ENCODE results near the gene ADAM22.
A peak's percentile ranks its signal among the peaks of the same experiment; 100 is the strongest.
"Not testable (repeated sequence)": the region's sequence is repeated elsewhere in the genome, so short reads cannot be mapped to it uniquely, and the experiment has no call there.

ADAM22 gene

DNA sequence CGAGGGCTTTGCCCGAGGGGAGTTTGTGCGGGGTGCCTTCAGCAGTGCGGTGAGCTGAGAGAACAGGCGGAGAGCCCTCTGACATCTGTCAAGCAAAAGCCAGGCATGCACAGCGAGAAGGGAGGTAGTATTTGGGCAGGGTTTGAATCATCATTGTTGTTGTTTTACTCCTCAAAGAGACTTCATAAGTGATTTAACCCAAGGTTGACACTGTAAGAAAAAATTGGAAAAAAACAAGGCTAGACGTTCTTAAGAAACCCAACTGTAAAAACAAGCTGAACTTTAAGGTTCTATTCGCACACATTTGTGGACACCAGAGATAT, 1.3 kb downstream of the ADAM22 start:
- peak overlapping the region; percentile 63 for H3K4me3 ChIP-seq (ENCODE audit: low read length)

DNA sequence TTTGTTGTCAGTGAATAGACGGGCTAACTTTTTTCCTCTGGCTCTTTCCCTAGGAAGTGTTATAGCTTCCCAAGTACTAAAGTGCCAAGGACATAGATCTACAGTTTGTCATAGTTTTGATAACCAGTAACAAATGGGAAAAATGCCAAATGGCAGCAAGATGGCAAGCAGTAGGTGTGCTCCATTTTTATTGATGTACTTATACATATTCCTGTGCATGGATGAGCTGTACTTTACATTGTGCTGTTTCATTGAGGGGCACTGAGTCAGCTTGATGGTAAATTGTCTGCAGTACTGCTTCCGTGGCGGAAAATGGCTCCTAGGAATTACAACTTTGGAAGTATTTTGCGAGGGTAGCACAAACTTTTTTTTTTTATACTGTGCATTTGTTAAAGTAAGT, 7.1 kb downstream of the ADAM22 start:
- no peak for DNase-seq (ENCODE audit: low read depth)
- TF ChIP-seq, protein P1, sequence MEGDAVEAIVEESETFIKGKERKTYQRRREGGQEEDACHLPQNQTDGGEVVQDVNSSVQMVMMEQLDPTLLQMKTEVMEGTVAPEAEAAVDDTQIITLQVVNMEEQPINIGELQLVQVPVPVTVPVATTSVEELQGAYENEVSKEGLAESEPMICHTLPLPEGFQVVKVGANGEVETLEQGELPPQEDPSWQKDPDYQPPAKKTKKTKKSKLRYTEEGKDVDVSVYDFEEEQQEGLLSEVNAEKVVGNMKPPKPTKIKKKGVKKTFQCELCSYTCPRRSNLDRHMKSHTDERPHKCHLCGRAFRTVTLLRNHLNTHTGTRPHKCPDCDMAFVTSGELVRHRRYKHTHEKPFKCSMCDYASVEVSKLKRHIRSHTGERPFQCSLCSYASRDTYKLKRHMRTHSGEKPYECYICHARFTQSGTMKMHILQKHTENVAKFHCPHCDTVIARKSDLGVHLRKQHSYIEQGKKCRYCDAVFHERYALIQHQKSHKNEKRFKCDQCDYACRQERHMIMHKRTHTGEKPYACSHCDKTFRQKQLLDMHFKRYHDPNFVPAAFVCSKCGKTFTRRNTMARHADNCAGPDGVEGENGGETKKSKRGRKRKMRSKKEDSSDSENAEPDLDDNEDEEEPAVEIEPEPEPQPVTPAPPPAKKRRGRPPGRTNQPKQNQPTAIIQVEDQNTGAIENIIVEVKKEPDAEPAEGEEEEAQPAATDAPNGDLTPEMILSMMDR (conservative IDR thresholded peaks at IDR 0.05; ENCODE audit: low read length): no peak
- H3K4me3 ChIP-seq (ENCODE audit: low read length): no peak overlapping the region

More for the DNA sequence above, 1.3 kb downstream of the ADAM22 start:
- DNase-seq (ENCODE audit: low read depth): no peak
- TF ChIP-seq, protein P1 (conservative IDR thresholded peaks at IDR 0.05; ENCODE audit: low read length): no peak

DNA sequence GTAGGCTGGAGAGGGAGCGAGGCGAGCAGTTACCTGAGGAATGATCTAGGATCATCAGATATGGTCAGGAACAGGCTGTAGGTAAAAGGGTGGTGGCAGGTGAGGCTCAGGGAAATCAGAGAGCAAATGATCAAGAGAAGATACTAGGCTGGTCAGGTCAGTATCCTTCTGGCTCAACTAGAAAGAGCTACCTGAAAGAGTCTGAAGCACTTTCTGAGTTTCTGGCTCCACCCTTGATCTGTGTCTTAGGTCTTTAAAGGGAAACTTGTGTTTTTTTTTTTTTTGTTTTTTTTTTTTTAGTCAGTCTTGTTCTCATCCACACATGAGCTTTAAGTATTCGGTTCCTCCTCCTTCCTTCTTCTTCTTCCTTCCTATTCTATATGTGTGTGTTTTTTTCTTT, 10.5 kb downstream of the ADAM22 start:
- no peak overlapping the region for H3K4me3 ChIP-seq (ENCODE audit: low read length)
- no peak for DNase-seq (ENCODE audit: low read depth)
- TF ChIP-seq, protein P1 (conservative IDR thresholded peaks at IDR 0.05; ENCODE audit: low read length): no peak

DNA sequence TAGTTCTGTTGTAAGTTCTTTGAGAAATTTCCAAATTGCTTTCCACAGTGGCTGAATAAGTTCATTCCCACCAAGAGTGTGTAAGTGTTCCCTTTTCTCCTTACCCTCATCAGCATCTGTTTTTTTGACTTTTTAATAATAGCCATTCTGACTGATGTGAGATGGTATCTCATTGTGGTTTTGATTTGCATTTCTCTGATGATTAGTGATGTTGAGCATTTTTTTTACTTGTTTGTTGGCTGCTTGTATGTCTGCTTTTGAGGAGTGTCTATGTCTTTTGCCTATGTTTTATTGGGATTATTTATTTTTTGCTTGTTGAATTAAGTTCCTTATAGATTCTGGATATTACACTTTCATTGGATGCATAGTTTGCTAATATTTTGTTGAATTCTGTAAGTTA, 11.9 kb downstream of the ADAM22 start:
- not testable (repeated sequence) for H3K4me3 ChIP-seq (ENCODE audit: low read length); DNase-seq (ENCODE audit: low read depth)

DNA sequence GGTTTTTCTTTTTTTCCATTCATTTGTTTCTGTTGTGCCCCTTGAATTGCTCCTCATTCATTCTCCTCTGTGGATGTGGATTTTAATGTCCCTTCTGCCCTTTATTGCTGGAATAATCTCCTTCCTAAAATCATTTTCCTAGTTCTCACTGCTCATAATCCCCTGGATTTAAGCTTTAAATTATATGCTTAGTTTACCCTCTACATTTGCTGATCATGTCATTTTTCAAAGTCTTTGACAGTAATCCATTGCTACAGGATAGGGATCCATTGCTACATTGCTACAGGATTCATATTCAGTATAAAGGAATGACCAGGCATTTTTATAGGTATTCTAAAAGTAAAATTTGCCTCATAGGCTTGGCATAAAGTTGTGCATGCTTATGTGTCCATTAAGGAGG, 14.3 kb downstream of the ADAM22 start:
- no peak for DNase-seq (ENCODE audit: low read depth)
- H3K4me3 ChIP-seq (ENCODE audit: low read length): no peak overlapping the region
- TF ChIP-seq, protein P1 (conservative IDR thresholded peaks at IDR 0.05; ENCODE audit: low read length): no peak

DNA sequence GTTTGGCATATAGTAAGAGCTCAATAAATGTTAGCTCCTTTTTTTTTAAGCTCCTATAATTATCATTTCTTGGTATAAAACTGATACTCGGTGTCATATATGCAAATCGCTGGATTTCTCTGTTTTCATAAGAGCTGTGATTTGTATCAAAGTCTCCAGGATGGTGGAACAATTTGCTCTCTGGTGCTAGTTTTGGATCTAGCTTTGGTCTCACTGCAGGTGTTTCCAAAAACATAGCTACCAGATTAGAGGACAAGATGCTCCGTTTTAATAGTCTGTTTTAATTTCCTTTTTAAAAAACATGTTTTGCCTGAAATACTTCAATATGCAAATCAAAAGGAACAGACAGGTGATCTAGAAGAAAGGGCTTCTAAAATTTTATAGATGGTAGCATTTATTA, 25.3 kb downstream of the ADAM22 start:
- no peak for DNase-seq (ENCODE audit: low read depth)
- TF ChIP-seq, protein P1 (conservative IDR thresholded peaks at IDR 0.05; ENCODE audit: low read length): no peak

DNA sequence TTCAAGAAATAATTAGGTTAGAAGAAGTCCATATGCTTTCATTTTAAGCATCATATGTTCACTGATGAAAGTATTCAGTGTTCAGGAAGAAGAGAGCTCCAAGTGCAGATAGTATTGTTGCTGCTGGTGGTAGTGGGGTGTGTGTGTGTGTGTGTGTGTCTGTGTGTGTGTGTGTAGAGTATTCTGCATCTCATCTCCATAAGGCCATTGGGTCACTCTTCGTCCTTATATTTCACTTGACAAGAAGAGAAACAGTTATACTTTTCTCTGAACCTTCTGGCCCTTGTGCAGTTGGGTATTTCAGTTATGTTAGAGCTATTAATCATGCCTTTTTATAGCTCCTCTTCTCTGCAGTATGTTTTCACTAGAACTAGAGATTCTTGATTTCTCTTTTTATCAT, 26.2 kb downstream of the ADAM22 start:
- no peak for DNase-seq (ENCODE audit: low read depth)
- TF ChIP-seq, protein P1 (conservative IDR thresholded peaks at IDR 0.05; ENCODE audit: low read length): no peak
- H3K4me3 ChIP-seq (ENCODE audit: low read length): no peak overlapping the region

More for the DNA sequence above, 25.3 kb downstream of the ADAM22 start:
- H3K4me3 ChIP-seq (ENCODE audit: low read length): no peak overlapping the region

DNA sequence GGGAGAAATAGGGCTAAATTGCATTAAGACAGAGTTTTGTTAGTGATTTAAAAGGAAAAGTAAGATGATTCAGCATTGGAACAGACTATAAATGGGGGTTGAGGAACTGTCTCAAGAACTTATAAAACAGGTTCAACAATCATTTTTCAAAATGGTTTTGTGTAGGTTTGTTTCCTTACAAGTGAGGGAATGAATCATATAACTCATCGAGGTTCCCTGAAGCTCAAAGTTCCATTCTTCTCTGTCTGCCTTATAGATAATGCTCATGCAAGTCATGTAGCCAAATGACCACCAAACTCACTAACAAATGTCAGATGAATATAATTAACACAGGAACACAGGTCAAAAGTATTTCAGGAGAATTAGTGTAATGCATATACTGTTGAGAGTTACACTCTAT, 27.7 kb downstream of the ADAM22 start:
- no peak overlapping the region for H3K4me3 ChIP-seq (ENCODE audit: low read length)
- no peak for DNase-seq (ENCODE audit: low read depth)
- TF ChIP-seq, protein P1 (conservative IDR thresholded peaks at IDR 0.05; ENCODE audit: low read length): no peak

Data from AG10803 (cell line).